GM18499 (cell line): ENCODE measurements around the gene MEX3D.

Experiments used
- ATAC-seq: cut with Tn5 transposase; IDR thresholded peaks from one replicate; pipeline ENCODE4 v1.9.1; 2021; ENCODE audit warnings: moderate number of reproducible peaks; ENCODE audit not compliant: insufficient read depth, unreplicated experiment

MEX3D gene

DNA sequence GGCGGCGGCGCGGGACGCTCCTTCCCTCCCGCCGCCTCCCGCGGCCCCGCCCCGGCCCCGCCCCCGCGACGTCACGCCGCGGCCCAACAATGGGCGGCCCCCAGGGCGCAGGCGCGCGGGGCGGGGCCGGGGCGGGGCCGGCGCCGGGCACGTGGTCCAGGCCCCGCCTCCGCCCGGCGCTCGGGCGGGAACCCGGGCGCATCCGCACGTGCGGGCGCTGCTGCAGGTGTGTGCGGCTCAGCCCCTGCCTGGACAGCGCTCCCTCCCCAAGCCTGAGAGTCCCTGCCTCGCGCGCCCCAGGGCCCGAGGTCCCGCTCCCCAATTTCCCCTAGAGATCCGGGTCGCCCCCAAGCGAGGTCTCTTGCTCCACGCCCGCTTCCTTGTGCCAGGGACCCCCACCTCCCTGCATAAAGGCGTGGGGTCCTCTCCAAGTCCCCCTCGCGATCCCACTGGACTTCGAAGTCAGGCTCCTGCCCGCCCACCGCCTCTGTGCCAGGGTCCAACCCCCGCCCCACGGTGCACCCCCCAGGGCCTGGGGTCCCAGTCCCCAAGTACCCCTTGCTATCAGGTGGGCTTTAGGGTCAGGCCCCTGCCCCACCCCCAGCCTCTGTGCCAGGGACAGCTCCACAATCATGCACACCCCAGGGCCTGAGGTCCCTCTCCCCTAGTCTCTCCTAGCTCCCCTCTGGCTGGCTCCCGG, at the start of gene MEX3D:
Gene MEX3D (minus strand): TSS at position 6 of the 700 bp plus-strand sequence. CDS start 267 bp downstream, outside the sequence.
- no peak for ATAC-seq

DNA sequence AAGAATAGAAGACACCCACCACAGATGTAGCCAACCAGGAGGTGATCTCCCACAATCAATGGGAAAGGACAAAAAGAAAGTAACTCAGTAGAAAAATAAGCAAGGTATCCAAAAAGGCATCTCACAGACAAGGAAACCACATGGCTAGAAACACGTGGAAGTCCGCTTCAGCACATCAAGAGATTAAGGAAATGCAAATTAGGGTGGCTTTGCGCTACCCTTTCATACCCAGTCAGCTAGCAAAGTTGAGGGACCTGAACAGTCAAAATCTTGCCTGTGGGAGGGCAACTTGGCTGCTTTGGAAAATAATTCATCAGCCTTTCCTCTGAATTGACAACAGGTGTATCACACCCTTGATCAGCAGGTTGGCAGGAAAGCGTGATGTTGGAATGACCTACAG, 48.8 kb upstream of the MEX3D start:
- no peak for ATAC-seq

DNA sequence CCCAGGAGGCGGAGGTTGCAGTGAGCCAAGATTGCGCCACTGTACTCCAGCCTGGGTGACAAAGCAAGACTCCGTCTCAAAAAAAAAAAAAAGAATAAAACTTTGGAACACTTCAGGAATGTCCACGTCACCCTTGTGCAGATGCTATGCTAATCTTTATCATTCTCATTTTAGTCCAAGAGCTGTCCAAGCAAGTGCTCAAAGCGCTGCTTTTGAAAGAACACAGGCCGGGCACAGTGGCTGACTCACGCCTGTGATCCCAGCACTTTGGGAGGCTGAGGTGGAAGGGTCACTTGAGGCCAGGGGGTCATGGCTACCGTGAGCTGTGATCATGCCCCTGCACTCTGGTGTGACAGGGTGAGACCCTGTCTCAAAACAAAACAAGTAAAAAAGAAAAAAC, 48.3 kb upstream of the MEX3D start:
- no peak for ATAC-seq

DNA sequence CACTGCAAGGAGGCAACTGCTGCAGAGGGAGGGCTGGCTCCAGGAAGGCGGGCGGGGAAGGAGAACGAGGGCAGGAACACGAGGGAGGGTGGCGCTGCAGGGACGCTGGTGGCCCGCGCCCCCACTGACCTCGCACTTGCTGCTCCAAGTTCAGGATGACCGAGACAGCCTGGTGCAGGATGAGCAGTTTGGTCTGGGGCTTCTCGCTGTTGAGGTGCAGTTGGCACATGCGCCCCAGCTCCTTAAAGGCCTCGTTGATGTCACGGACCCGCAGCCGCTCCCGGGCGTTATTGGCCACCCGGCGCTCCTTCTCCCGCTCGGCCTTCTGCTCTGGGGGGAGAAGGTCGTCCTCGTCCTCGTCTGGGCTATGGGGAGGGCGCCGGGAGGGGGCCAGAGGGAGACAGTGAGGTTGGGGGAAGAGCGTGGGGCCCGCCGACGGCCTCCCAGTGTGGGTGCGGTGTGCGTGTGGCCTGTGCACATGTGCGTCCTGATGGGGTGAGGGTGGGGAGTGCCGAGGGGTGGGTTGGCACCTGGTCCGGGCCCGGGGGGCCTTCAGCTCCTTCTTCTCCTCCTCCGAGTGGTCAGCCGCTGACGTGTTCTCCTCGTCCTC, 47.1 kb upstream of the MEX3D start:
- ATAC-seq: no peak

DNA sequence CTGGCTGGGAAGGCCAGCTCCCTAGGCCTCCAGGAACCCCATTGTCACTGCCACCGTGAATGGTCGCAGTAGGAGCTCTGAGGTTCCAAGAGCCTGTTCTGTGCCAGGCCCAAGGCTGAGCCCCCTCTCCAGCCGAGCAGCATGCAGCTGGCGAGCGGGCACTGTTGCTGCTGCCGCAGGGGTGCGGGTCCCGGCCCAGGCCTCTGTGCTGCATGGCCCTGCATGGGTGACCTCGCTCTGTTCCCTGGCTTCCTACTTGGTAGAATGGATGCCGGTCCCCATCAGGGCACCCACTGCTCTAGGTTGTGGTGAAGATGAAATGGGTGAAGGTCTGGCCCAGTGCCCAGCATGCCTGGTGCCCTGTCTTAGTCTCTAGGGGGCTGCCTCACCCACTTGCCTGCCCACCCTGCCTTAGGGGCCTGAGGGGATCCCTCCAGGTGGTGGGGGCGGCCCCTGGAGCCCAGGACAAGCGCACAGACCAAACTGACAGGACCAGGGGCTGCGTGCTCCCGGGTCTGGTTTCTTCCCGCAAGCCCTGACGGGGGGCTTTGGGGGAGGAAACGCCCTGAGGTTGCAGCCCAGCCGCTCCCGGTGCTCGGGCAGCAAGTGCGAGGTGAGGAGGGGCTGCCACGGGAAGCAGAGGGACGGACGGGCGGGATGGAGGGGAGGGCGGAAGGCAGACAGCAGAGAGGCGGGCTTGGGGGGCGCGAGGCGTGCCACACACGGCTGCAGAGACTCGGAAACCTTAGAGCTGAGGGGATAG, 45.9 kb upstream of the MEX3D start:
- ATAC-seq: no peak

DNA sequence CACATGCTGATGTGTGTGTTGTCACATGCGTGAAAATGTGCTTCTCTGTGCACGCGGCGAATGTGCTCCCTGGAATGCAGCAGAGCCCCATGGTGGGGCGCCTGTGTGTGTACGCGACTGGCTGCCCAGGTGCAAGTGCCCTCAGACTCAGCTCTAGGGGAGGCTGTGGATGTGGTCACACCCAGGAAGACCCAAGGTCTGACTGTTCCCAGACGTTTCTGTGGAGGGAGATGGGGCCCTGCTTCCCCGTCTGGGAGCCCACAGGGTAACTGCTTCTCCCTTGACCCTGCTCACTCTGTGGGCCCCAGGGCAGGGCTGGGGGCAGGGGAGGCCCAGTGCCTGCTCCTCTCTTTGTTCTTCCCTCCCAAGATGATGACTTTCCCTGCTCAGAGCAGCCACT, 45.0 kb upstream of the MEX3D start:
- no peak for ATAC-seq

DNA sequence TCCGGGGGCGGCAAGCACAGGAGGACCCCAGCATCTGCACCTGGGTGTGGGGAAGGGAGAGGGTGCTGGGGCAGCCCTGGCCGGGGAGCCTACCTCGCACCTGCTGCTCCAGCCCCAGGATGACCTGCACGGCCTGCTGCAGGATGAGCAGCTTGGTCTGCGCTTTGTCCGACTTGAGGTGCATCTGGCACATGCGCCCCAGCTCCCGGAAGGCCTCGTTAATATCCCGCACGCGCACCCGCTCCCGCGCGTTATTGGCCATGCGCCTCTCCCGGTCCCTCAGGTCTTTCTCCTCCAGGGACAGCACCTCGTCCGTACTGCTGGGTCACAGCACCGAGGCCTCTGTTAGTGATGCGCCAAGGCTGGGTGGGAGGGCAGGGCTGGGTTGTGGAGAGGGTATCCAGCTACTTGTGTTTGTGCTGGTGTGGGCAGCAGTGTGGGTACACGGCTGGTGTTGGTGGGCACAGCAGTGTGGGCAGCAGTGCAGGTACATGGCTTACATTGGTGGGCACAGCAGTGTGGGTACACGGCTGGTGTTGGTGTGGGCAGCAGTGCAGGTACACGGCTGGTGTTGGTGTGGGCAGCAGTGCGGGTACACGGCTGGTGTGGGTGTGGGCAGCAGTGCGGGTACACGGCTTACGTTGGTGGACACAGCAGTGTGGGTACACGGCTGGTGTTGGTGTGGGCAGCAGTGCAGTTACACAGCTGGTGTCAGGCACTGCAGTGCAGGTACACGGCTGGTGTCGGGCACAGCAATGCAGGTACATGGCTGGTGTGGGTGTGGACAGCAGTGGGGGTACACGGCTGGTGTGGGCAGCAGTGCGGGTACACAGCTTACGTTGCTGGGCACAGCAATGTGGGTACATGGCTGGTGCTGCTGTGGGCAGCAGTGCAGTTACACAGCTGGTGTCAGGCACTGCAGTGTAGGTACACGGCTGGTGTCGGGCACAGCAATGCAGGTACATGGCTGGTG, 44.3 kb upstream of the MEX3D start:
- ATAC-seq: no peak

DNA sequence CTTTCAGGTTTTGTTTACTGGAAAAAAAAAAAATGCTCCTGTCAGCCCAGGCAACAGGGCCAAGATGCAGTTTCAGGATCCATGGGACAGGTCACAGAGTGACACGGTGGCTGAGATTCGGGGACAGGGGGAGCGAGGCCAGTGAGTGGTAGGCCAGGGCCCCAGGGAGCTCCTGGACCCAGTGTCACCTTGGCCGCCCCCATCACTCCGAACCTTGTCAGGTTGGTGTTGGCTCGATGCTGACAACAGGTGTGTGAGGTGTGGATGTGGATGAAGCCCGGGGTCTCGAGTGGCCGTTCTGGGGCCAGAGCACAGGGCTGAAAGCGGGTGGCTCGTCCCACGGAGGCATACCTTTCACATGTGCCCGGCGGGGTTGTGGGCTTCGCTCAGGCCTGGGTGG, 43.2 kb upstream of the MEX3D start:
- no peak for ATAC-seq

DNA sequence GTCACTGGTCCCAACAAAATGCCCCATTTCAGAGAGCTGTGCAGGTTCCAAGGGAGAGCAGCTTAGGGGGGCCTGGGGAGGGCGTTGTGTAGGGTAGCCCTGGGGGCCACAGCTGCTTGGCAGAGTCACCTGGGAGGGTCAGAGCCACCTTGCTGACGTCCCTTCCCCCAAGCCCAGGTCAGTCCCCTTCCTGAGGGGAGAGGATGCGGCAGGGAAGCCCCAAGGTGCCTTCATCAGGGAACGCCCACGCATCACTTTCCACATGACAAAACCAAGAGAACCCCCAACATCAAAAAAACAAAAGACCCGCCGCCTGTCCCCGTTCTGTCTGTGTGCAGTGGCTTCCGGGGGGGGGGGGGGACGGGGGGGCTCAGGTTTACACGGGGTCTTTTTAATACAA, 42.5 kb upstream of the MEX3D start:
- no peak for ATAC-seq

DNA sequence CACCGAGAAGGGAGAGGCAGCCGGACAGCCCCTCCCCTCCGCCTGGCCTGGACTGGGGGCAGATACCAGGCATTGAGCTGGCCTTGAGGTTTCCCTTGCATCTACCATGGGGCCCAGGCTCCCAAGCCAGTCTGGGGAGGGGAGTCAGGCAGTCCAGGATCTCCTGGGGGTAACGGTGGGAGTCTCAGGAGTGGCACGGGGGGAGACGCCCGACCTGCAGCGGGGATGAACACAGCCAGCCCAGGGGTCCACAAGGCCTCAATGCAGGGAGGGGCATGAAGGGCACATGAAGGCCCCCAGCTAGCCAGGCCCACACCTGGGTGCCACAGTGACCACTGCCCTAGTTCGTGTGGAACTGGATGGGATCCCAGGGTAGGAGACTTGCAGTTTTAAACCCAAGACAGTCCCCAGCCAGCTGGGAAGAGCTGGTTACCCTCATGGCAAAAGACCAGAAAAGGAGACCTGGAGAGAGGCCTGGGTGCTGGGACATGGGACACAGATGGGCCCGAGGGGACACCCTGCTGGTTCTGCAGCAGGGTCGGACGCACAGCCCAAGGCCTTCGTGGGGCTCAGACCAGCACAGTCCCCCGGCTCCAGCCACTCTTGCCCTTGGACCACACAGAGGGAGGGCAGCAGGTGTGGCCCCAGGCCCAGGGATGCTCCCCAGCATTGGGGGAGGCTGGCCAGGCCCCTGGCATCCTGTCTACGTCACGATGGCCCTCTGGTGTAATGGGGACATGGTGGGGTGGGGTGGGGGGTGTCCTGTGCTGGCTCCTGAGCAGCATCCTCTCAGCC, 41.8 kb upstream of the MEX3D start:
- ATAC-seq: no peak

DNA sequence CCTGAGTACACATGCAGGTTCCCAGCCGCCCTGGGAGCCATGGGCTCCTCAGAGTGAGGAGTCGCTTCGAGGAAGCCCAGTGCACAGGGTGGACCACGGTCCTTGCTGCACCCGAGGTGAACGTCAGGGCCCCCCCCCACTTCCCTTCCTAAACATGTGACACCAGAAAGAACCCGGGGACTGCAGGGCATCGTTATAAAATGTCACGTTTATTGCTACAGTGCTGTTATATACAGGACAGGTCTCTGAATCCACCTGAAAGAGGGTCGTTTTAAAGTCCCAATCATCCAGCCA, 40.9 kb upstream of the MEX3D start:
- ATAC-seq: no peak

DNA sequence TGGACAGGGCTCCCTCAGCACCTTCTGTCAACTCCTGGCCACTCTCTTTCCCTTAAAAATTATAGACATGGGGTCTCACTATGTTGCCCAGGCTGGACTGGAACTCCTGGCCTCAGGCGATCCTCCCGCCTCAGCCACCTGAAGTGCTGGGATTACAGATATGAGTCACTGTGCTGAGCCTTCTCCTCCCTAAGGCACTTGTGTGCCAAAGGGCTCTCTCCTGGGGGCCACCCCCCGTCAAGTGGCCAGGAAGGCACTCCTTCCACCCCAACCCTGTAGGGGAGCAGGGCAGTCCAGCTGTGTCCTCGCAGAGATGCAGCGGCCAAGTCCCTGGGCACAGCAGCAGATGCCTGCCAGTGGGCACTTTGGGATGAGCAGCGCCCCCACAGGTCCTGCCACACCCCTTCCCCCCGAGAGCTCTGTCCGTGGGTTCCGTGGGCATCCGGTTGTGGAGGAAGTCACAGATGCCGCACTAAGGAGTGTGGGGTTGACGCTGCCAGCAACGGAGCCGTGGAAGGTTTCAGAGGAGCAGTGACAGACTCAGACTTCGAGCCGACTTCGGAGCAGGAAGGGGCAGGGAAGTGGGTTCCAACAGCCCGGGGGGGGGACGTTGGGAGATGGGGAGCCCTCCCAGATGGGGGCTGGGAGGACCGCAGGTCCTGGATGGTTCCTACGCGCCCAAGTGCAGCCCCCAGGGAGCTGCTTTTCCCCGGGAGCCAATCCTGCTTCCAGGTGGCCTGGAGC, 40.4 kb upstream of the MEX3D start:
- no peak for ATAC-seq

DNA sequence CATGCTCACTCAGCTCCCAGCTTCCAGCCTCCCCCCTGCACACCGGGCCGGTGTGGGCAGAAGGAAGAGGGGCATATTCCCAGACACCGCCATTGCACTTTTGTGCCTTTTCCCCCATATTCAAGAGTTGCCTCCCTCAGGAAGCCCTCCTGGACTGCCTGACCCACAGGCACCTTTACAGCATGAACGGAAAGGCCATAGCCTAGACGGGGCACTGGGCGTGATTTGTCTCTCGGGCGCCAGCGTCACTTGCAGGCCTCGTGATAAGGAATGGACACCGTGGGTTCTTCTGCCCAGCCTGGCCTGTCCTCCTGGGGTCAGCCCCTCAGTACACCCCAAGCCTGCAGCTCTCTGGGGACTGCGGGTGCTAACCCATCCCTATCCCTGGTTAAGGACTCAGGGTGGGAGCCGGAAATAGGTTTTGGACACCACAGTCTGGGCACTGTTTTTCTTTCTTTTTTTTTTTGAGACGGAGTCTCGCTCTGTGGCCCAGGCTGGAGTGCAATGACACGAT, 38.1 kb upstream of the MEX3D start:
- ATAC-seq: no peak

DNA sequence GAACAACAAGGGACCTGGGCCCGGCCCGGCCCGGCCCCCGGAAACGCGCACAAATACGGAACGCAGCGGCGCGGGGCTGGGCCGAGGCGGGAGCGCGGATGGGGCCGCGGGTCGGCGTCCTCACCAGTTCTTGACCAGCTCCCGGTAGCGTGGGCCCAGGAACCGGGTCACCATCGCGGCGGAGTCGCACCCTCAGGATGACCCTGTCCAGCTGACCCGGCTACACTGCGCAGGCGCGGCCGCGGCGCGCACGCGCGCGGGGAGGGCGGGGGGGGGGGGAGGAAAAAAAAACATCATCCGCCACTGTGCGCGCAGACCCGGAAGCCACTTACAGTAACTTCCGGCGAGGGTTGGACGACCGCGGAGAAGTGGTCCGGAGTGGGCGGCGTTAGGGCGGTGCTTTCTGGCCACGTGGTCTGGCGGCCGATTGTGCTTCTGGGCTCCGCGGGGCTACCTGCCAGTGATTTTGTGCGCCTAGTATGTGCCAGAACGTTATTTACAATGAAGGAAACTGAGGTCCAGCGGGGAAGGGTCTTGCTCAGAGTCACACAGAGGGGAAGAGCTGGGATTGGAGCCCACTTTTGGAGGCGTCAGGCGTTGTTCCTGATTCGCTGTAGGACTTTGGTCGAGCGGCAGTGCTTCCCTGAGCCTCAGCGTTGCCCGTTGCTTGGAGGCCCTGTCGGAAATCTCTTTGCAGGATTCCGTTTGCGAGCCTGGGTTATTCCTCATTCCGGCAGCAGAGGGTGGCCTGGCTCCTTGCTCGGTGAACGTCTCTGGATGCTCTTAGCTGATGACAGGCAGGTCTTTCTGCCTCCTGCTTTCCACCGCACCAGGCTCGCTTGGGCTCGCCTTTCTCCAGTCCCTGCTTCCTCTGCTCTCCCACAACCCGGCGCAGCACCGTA, 37.4 kb upstream of the MEX3D start, which contains the start of gene UQCR11:
Gene UQCR11 (minus strand): TSS at position 227 of the 902 bp plus-strand sequence. CDS start 53 bp downstream, at position 174.
- peak; percentile 46 for ATAC-seq

DNA sequence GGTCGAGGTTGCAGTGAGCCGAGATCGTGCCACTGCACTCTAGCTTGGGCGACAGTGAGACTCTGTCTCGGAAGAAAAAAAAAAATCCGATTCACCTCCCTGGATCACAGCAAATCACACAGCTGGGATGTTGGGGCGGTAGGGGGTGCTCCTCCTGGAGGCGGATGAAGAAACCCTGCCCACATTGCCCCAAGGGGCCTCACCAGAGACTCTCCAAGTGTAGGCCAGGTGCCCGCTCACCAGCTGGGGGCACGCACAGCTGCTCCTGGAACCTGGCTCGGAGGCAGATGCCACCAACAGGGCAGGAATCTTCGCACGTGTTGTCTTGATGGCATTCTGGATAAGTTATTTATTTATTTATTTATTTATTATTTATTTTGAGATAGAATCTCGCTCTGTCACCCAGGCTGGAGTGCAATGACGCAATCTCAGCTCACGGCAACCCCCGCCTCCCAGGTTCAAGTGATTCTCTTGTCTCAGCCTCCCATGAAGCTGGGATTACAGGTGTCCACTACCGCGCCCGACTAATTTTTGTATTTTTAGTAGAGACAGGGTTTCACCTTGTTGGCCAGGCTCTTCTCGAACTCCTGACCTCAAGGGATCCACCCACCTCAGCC, 34.1 kb upstream of the MEX3D start:
- no peak for ATAC-seq

DNA sequence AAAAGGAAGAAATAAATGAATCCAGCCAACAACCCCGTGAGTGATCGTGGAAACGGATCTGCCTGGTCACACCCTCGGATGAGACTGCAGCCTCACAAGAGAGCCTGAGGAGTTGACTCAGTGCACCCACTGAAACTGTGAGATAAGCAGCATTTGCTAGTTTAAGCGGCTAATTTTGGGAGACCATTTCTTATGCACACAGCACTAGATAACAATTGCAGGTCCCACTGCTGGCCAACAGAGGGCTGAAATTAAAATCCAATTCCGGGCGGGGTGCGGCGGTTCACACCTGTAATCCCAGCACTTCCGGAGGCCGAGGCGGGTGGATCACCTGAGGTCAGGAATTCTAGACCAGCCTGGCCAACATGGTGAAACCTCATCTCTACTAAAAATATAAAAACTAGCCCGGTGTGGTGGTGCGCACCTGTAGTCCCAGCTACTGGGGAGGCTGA, 33.5 kb upstream of the MEX3D start:
- no peak for ATAC-seq

DNA sequence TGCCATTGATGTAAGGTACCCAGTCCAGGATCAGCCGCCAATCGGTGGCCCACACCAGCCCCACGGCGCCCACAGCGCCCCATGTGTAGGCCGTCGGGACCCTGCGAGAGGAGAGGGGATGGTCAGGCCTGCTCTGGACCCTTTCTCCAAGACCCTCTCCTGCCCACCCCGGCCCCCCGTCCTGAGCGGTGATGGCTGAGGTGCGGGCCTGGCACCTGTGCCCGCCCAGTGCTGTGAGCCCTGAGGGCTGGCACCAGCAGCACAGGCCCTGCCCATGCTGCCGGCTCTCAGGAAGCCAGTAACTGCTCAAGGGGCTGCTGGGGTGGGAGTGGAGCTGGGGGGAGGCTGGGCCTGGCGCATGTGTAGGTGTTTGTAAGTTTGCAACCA, 31.3 kb upstream of the MEX3D start:
- ATAC-seq: no peak
